Measurements from ENCODE around the gene ANKFY1.

DNA sequence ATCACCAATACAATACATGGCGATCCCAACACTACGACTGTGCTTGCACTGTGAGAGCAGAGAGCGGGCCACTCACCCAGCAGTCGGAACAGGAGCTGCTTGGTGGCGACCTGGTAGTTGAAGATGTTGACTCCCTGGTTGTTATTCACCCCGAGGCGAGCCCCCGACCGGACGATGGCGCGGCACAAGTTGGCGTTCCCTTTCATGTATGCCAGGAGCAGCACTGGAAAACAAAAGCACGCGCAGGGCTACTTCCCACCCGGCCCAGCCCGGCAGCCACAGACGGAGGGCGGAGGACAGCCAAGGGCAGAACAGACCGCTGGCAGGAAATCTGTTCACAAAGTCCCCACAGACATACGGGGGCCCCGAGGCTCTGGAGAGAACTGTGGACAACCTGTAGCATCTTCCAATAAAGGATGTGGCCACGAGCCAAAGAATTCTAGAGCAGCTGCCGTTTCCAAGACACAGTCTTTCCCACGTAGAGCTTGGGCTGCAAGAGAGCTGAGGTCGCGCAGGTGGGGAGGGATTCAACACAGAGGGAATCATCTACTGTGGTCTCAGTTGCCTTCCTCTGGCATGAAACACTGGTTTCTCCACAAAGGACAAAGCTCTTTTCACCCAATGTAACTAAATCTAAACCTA lies 93.0 kb downstream of the ANKFY1 start:
- TF ChIP-seq POLR2A (IDR thresholded peaks at IDR 0.05) (no peak), POLR2AphosphoS5 (IDR thresholded peaks at IDR 0.05; ENCODE audit: insufficient read depth in 1 of 2, low read depth in 1 of 2) (no peak)
- TF ChIP-seq, protein P1, sequence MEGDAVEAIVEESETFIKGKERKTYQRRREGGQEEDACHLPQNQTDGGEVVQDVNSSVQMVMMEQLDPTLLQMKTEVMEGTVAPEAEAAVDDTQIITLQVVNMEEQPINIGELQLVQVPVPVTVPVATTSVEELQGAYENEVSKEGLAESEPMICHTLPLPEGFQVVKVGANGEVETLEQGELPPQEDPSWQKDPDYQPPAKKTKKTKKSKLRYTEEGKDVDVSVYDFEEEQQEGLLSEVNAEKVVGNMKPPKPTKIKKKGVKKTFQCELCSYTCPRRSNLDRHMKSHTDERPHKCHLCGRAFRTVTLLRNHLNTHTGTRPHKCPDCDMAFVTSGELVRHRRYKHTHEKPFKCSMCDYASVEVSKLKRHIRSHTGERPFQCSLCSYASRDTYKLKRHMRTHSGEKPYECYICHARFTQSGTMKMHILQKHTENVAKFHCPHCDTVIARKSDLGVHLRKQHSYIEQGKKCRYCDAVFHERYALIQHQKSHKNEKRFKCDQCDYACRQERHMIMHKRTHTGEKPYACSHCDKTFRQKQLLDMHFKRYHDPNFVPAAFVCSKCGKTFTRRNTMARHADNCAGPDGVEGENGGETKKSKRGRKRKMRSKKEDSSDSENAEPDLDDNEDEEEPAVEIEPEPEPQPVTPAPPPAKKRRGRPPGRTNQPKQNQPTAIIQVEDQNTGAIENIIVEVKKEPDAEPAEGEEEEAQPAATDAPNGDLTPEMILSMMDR (IDR thresholded peaks at IDR 0.05) = no peak

All from vagina (tissue), 2 donors.